H1 (cell line): Measurements from ENCODE around the gene HOXA13. TPM values are rescaled to one million over a fixed set of nuclear protein-coding genes. Genes with fewer than 3 reads are reported as not detected.
A peak's percentile ranks its signal among the peaks of the same experiment; 100 is the strongest.

ENCODE experiments used
- CTCF ChIA-PET: fragments of 300-600 bp; sonication (Branson Sonifier 250); formaldehyde crosslinking; loops from one replicate; lab custom pipeline; 2021; ENCODE audit not compliant: partially characterized antibody; lab: Charles Lee
- POLR2A ChIA-PET: fragments of 300-600 bp; sonication (Branson Sonifier 250); formaldehyde crosslinking; loops from one replicate; lab custom pipeline; 2021; ENCODE audit warnings: inconsistent platforms; ENCODE audit not compliant: partially characterized antibody; lab: Charles Lee
- DNase-seq, 2 experiments: peaks; one replicate each; pipeline versions ENCODE4 v3.0.0 to v3.0.0-alpha.2; 2010 to 2022; ENCODE audit warnings: low spot score in 2 of 2, low read depth in 1 of 2, mixed read lengths in 1 of 2
- FAIRE-seq: peaks from 2 replicates; lab custom pipeline; 2011; peaks lifted over from hg19 to GRCh38; lab: Jason Lieb, UNC
- H2AFZ ChIP-seq: 2 replicates; pipeline ENCODE4 v1.8.1; 2012; ENCODE audit warnings: low read length, inconsistent platforms
- H2AK5ac ChIP-seq: 2 replicates; pipeline ENCODE4 v1.6.1; 2013; ENCODE audit warnings: low read depth, low read length
- H2BK120ac ChIP-seq: replicated peaks from 2 replicates; pipeline ENCODE3; 2013; ENCODE audit warnings: low read depth, low read length, inconsistent platforms
- H2BK12ac ChIP-seq: 2 replicates; pipeline ENCODE4 v1.6.1; 2013; ENCODE audit warnings: low read depth, low read length
- H2BK15ac ChIP-seq: 2 replicates; pipeline ENCODE4 v1.6.1; 2013; ENCODE audit warnings: low read length
- H2BK20ac ChIP-seq: 2 replicates; pipeline ENCODE4 v1.6.1; 2013; ENCODE audit warnings: low read length
- H2BK5ac ChIP-seq: 2 replicates; pipeline ENCODE4 v1.6.1; 2013; ENCODE audit warnings: low read depth, low read length
- H3K14ac ChIP-seq: 2 replicates; pipeline ENCODE4 v1.6.1; 2013; ENCODE audit warnings: inconsistent platforms; ENCODE audit not compliant: insufficient read length
- H3K18ac ChIP-seq: 2 replicates; pipeline ENCODE4 v1.6.1; 2013; ENCODE audit warnings: low read length; ENCODE audit errors: extremely low read depth
- H3K23ac ChIP-seq: 2 replicates; pipeline ENCODE4 v1.6.1; 2013; ENCODE audit warnings: inconsistent platforms; ENCODE audit not compliant: insufficient read length
- H3K23me2 ChIP-seq: 2 replicates; pipeline ENCODE4 v1.6.1; 2013; ENCODE audit warnings: low read depth, low read length
- H3K27ac ChIP-seq: 2 replicates; pipeline ENCODE4 v1.6.1; 2011; ENCODE audit warnings: low read depth, low read length, inconsistent platforms
- H3K27me3 ChIP-seq, 4 experiments: replicated peaks in 1 of 4; 1 replicate in 1 of 4; 2 replicates in 3 of 4; pipeline versions ENCODE4 v1.6.1 to v1.8.1; 2011 to 2013; ENCODE audit warnings: low read length in 3 of 4, mild to moderate bottlenecking in 3 of 4, inconsistent platforms in 2 of 4, mixed read lengths in 2 of 4, moderate library complexity in 1 of 4; ENCODE audit not compliant: control insufficient read depth in 3 of 4, insufficient read depth in 3 of 4; ENCODE audit errors: extremely low read depth in 1 of 4
- H3K36me3 ChIP-seq, 4 experiments: 2 replicates each; pipeline versions ENCODE4 v1.6.1 to v1.8.1; 2011 to 2013; ENCODE audit warnings: mild to moderate bottlenecking in 4 of 4, low read length in 3 of 4, moderate library complexity in 2 of 4, control low read depth in 1 of 4, inconsistent platforms in 1 of 4; ENCODE audit not compliant: insufficient read depth in 4 of 4, control insufficient read depth in 2 of 4
- H3K4ac ChIP-seq: replicated peaks from 2 replicates; pipeline ENCODE3; 2013; ENCODE audit warnings: low read length, low read depth, mixed read lengths, inconsistent platforms; ENCODE audit not compliant: insufficient read length
- H3K4me1 ChIP-seq, 4 experiments: replicated peaks in 1 of 4; 1 replicate in 1 of 4; 2 replicates in 3 of 4; pipeline versions ENCODE4 v1.6.1 to v1.8.1; 2011 to 2013; ENCODE audit warnings: low read length in 3 of 4, inconsistent platforms in 2 of 4, mixed read lengths in 1 of 4; ENCODE audit not compliant: insufficient read depth in 4 of 4, control insufficient read depth in 3 of 4
- H3K4me2 ChIP-seq, 2 experiments: 2 replicates each; pipeline versions ENCODE4 v1.6.1 to v1.8.1; 2011 to 2013; ENCODE audit warnings: low read depth in 2 of 2, low read length in 2 of 2, control low read depth in 1 of 2, inconsistent platforms in 1 of 2, mild to moderate bottlenecking in 1 of 2; ENCODE audit not compliant: insufficient read depth in 1 of 2
- H3K4me3 ChIP-seq, 4 experiments: fragments of 200-600, 300-600 bp in 1 of 4; sonication (generic), shearing (Covaris generic), sonication (Bioruptor Twin) in 1 of 4; 2 replicates each; pipeline versions ENCODE4 v1.5.1 to v1.8.1; 2011 to 2016; ENCODE audit warnings: low read length in 4 of 4, low read depth in 3 of 4, control low read depth in 2 of 4, inconsistent platforms in 2 of 4, mild to moderate bottlenecking in 2 of 4, mixed read lengths in 1 of 4, moderate library complexity in 1 of 4; ENCODE audit not compliant: insufficient read depth in 2 of 4; ENCODE audit errors: extremely low read depth in 1 of 4
- H3K56ac ChIP-seq: replicated peaks from 2 replicates; pipeline ENCODE3; 2013; ENCODE audit warnings: low read depth, mild to moderate bottlenecking, mixed read lengths, low read length, inconsistent platforms; ENCODE audit not compliant: insufficient read length
- H3K79me1 ChIP-seq: 2 replicates; pipeline ENCODE4 v1.6.1; 2013; ENCODE audit warnings: low read depth, low read length, control low read depth
- H3K79me2 ChIP-seq, 2 experiments: 2 replicates each; pipeline versions ENCODE4 v1.6.1 to v1.8.1; 2012 to 2013; ENCODE audit warnings: low read length in 2 of 2, mild to moderate bottlenecking in 2 of 2, inconsistent platforms in 1 of 2; ENCODE audit not compliant: insufficient read depth in 2 of 2, control insufficient read depth in 1 of 2
- H3K9ac ChIP-seq, 4 experiments: replicated peaks in 1 of 4; 1 replicate in 1 of 4; 2 replicates in 3 of 4; pipeline versions ENCODE4 v1.6.1 to v1.8.1; 2011 to 2013; ENCODE audit warnings: low read depth in 3 of 4, low read length in 3 of 4, control low read depth in 2 of 4, mild to moderate bottlenecking in 2 of 4, moderate library complexity in 2 of 4, inconsistent platforms in 1 of 4; ENCODE audit errors: extremely low read depth in 1 of 4
- H3K9me3 ChIP-seq, 2 experiments: 2 replicates each; pipeline versions ENCODE4 v1.6.1 to v1.8.1; 2012 to 2013; ENCODE audit warnings: mild to moderate bottlenecking in 2 of 2, moderate library complexity in 2 of 2, control low read depth in 1 of 2, inconsistent platforms in 1 of 2, low read depth in 1 of 2, low read length in 1 of 2, mixed read lengths in 1 of 2; ENCODE audit not compliant: insufficient read depth in 2 of 2
- H4K20me1 ChIP-seq, 2 experiments: replicated peaks in 1 of 2; 2 replicates each; pipeline versions ENCODE3 to v1.8.1; 2011 to 2013; ENCODE audit warnings: inconsistent platforms in 2 of 2, low read length in 2 of 2, mild to moderate bottlenecking in 1 of 2; ENCODE audit not compliant: insufficient read depth in 2 of 2, control insufficient read depth in 1 of 2
- H4K5ac ChIP-seq: 2 replicates; pipeline ENCODE4 v1.6.1; 2013; ENCODE audit warnings: low read length, low read depth, mixed read lengths, inconsistent platforms; ENCODE audit not compliant: insufficient read length
- H4K8ac ChIP-seq: 2 replicates; pipeline ENCODE4 v1.8.0; 2013; ENCODE audit warnings: mild to moderate bottlenecking, moderate library complexity, low read length, inconsistent platforms; ENCODE audit not compliant: insufficient read depth; ENCODE audit errors: extremely low read depth
- H4K91ac ChIP-seq: replicated peaks from 2 replicates; pipeline ENCODE3; 2013; ENCODE audit warnings: low read length, mixed read lengths, inconsistent platforms; ENCODE audit not compliant: insufficient read length
- EZH2 ChIP-seq: fragments of 200-600 bp; sonication (generic); IDR thresholded peaks from 2 replicates; pipeline ENCODE4 v1.7.1; 2012; ENCODE audit warnings: low read depth, mild to moderate bottlenecking, moderate library complexity, low read length, inconsistent platforms; ENCODE audit not compliant: severe bottlenecking
- KDM4A ChIP-seq: IDR thresholded peaks from one replicate; pipeline ENCODE4 v1.7.1; 2012; ENCODE audit warnings: low read depth, mild to moderate bottlenecking, moderate library complexity, low read length, inconsistent platforms; ENCODE audit not compliant: severe bottlenecking
- NANOG ChIP-seq: IDR thresholded peaks from 2 replicates; pipeline ENCODE4 v1.6.1; 2011; ENCODE audit warnings: low read length, low read depth, mild to moderate bottlenecking, inconsistent platforms; ENCODE audit not compliant: insufficient read depth, poor library complexity, severe bottlenecking
- WGBS, 2 experiments: shearing (Covaris generic) in 1 of 2; methylation state at CpG; one replicate each; pipeline versions ENCODE4 v1.1.6 to v1.1.7; 2013 to 2015; ENCODE audit warnings: low lambda C conversion rate in 2 of 2, mixed read lengths in 2 of 2, inconsistent platforms in 1 of 2, low coverage in 1 of 2, missing lambda C conversion rate in 1 of 2; ENCODE audit not compliant: insufficient replicate concordance in 2 of 2, insufficient coverage in 1 of 2, insufficient read length in 1 of 2; ENCODE audit errors: extremely low coverage in 1 of 2, missing lambda C conversion rate in 1 of 2; 5-methylcytosine and 5-hydroxymethylcytosine counted together
- polyA plus RNA-seq, 7 experiments: library from polyadenylated mRNA; depleted of rRNA in 3 of 7; stranded (reverse) in 5 of 7; unstranded in 2 of 7; fragments of >200 nt in 5 of 7; fragments of 200-250 nt in 2 of 7; gene quantifications; 1 replicate in 5 of 7; 2 replicates in 1 of 7; 4 replicates in 1 of 7; pipeline versions ENCODE4 v1.2.1 to v1.2.3, GENCODE V29; 2011 to 2013; ENCODE audit warnings: missing spikeins in 2 of 7, mixed read lengths in 2 of 7
- total RNA-seq: library from RNA; stranded (reverse); fragmentation: NEBNext Ultra II Directional; extraction: Animal tissue kit (Norgen Biotek cat#: 25700); gene quantifications from 2 replicates; pipeline ENCODE4 v1.2.1, GENCODE V29; 2021
- TF ChIP-seq, protein P1 (sequence below): IDR thresholded peaks from 2 replicates; pipeline ENCODE4 v1.6.1; 2011; ENCODE audit warnings: low read length, improper control_type of control experiment

Gene HOXA13
- total and polyA plus RNA-seq, 2 of the 8 experiments (the other 6 are each of a cell fraction or from before 2014, with no cell fraction given), result not detected

DNA sequence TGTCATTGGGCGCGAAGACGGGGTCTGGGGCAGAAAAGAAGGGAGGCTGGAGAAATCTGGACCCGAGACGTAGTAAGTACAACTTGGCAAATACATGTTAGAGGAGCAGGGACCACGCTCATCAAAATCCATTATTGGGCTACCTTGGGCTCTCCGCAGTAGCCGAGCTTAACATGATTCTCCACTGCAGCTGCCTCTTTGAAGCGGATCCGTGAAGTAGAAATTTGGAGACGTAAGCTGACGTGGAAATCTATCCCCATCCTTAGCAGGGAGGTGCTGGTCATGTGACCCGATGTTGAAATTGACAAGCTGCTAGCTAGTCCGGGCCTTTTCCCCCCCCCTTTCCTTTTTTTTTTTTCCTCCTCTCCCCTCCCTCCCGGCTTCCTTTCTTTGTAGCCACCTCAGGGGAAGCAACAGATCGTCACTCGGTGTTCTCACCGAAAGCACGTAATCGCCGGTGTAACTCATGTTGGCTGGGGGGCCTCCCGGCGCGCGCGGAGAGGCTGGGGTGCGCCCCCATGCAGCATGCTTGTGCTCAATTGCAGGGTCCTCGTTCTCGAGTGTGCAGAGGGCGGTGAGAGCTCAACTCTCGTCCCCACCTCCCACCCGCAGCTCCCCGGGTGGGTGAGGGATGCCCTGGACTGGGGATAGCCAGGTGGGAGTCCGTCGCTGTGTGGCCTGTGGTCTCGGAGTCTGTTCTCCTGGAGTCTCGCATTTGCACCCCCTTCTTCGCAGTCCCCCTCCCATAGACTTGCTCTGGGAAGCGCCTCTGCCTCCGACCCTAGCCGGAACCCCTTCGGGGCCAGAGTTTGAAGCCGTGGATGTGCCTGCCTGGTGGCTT, 14.7 kb downstream of the HOXA13 start, which contains the start of gene HOXA11:
HOXA11 (minus strand) TSS at position 220 of the 841 bp plus-strand sequence; CDS start at position 132, 88 bp downstream.
- peak in 1 of 2 experiments; percentile 60 for DNase-seq
- 11% methylated on average over 40 of the region's 43 CpGs; no CpG with 5 or more reads in 1 of the 2 experiments for WGBS, 2 experiments
- POLR2A ChIA-PET, result interaction anchor here (1.2 kb wide), 1 partner anchor 62 kb away, joined by 3 read pairs; no protein-coding TSS in a partner anchor

More for the DNA sequence above, 14.7 kb downstream of the HOXA13 start, which contains the start of gene HOXA11:
- Histone ChIP-seq H3K18ac (peak within 1 kb of the TSS; percentile 38; the same call in 1 of the 2 replicates), H3K4me2 (peak within 1 kb of the TSS; percentile 33 to 38; a peak in 3 of 4 replicates), H4K20me1 (peaks cover 43 to 58% of the 10 kb centered on the region in 2 experiments), H3K4me1 (peaks cover 0 to 27% (median 16%) of the 10 kb centered on the region in 4 experiments; a peak in 6 of 7 replicates), H2BK120ac (no peak within 1 kb of the TSS), H3K79me2 (no peaks in the 10 kb centered on the region), H2AK5ac (no peak within 1 kb of the TSS), H4K91ac (no peak within 1 kb of the TSS), H3K79me1 (no peaks in the 10 kb centered on the region), H2BK5ac (no peak within 1 kb of the TSS), H4K5ac (no peak within 1 kb of the TSS), H2BK12ac (peak within 1 kb of the TSS; percentile 75), H4K8ac (peak within 1 kb of the TSS; percentile 41; the same call in 1 of the 2 replicates), H3K23ac (no peak within 1 kb of the TSS), H3K14ac (no peak within 1 kb of the TSS), H3K36me3 (peaks cover 0 to 5% (median 0%) of the 10 kb centered on the region in 4 experiments; a peak in 1 of 8 replicates), H3K56ac (no peak within 1 kb of the TSS), H3K9ac (no peak within 1 kb of the TSS), H2BK20ac (no peak within 1 kb of the TSS), H2BK15ac (peak within 1 kb of the TSS; percentile 81; the same call in 1 of the 2 replicates), H2AFZ (no peak within 1 kb of the TSS), H3K27me3 (peaks cover 97 to 100% (median 99%) of the 10 kb centered on the region in 4 experiments), H3K27ac (no peak within 1 kb of the TSS), H3K23me2 (no peaks in the 10 kb centered on the region), H3K4me3 (peak within 1 kb of the TSS in 1 of 4 experiments; percentile 27; a peak in 2 of 8 replicates), H3K4ac (no peak within 1 kb of the TSS), H3K9me3 (no peaks in the 10 kb centered on the region; a peak in 1 of 4 replicates)
- no peak for FAIRE-seq
- TF ChIP-seq, protein P1, sequence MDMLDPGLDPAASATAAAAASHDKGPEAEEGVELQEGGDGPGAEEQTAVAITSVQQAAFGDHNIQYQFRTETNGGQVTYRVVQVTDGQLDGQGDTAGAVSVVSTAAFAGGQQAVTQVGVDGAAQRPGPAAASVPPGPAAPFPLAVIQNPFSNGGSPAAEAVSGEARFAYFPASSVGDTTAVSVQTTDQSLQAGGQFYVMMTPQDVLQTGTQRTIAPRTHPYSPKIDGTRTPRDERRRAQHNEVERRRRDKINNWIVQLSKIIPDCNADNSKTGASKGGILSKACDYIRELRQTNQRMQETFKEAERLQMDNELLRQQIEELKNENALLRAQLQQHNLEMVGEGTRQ, result peak; percentile 55; the same call in 1 of the 2 replicates
- TF ChIP-seq NANOG (no peak), EZH2 (peak; percentile 48), KDM4A (peak; percentile 24)
- CTCF ChIA-PET, result interaction anchor here (0.7 to 9.1 kb wide), 12 partner anchors 10 to 89 kb away, joined by 3 to 64 read pairs (median 4); partner anchors contain the start of genes HOXA1, HOXA10 and HOXA5
